CD4-positive, alpha-beta T cell (primary cell): Measurements from ENCODE around the gene LAMA2. TPM values are rescaled to one million over a fixed set of nuclear protein-coding genes. Genes with fewer than 3 reads are reported as not detected.

ENCODE experiments used
- ATAC-seq: fragments of 200-7000 bp; cut with Tn5 transposase; one replicate; pipeline ENCODE4 v1.10.0; 2022; ENCODE audit warnings: mild to moderate bottlenecking; ENCODE audit not compliant: poor library complexity
- CTCF ChIA-PET: fragments of 350-600 bp; sonication (Branson Sonifier 250); formaldehyde crosslinking; loops from one replicate; lab custom pipeline; 2021; ENCODE audit warnings: antibody characterized with exemption, inconsistent platforms; lab: Charles Lee
- POLR2A ChIA-PET: fragments of 350-600 bp; sonication (Branson Sonifier 250); formaldehyde crosslinking; loops from one replicate; lab custom pipeline; 2021; ENCODE audit warnings: antibody characterized with exemption, inconsistent platforms; lab: Charles Lee
- DNase-seq, 14 experiments: peaks; one replicate each; pipeline ENCODE4 v3.0.0-alpha.2; 2013 to 2020; ENCODE audit warnings: mixed read lengths in 2 of 14
- H3K27ac ChIP-seq, 2 donors: one replicate each; pipeline versions ENCODE4 v1.5.1 to v1.7.0; 2013; ENCODE audit warnings: low read length in 2 of 2, low read depth in 1 of 2, mild to moderate bottlenecking in 1 of 2
- H3K27me3 ChIP-seq, 2 experiments: 1 replicate in 1 of 2; 2 replicates in 1 of 2; pipeline versions ENCODE4 v1.6.1 to v1.7.0; 2013; ENCODE audit warnings: low read length in 2 of 2, control low read depth in 1 of 2, mild to moderate bottlenecking in 1 of 2, moderate library complexity in 1 of 2; ENCODE audit not compliant: insufficient read depth in 2 of 2, control insufficient read depth in 1 of 2
- H3K36me3 ChIP-seq: one replicate; pipeline ENCODE4 v1.6.1; 2013; ENCODE audit warnings: low read length, control low read depth; ENCODE audit not compliant: insufficient read depth
- H3K4me1 ChIP-seq: one replicate; pipeline ENCODE4 v1.6.1; 2013; ENCODE audit warnings: low read length, control low read depth; ENCODE audit not compliant: insufficient read depth
- H3K4me3 ChIP-seq: one replicate; pipeline ENCODE4 v1.5.1; 2013; ENCODE audit warnings: mild to moderate bottlenecking, low read length, moderate library complexity
- H3K9me3 ChIP-seq, 2 experiments: 1 replicate in 1 of 2; 2 replicates in 1 of 2; pipeline versions ENCODE4 v1.6.1 to v1.7.0; 2013; ENCODE audit warnings: low read length in 2 of 2, mild to moderate bottlenecking in 2 of 2, control low read depth in 1 of 2, moderate library complexity in 1 of 2; ENCODE audit not compliant: control insufficient read depth in 1 of 2, insufficient read depth in 1 of 2
- H3K27ac Mint-ChIP-seq: one replicate; pipeline ENCODE4 v1.8.0; 2020; ENCODE audit warnings: mixed read lengths
- H3K27me3 Mint-ChIP-seq: one replicate; pipeline ENCODE4 v1.8.0; 2021; ENCODE audit warnings: mixed read lengths
- H3K36me3 Mint-ChIP-seq: one replicate; pipeline ENCODE4 v1.8.0; 2021; ENCODE audit warnings: low read depth, mixed read lengths
- H3K4me1 Mint-ChIP-seq: one replicate; pipeline ENCODE4 v1.8.0; 2021; ENCODE audit warnings: low read depth, mixed read lengths
- H3K4me3 Mint-ChIP-seq: one replicate; pipeline ENCODE4 v1.8.0; 2020; ENCODE audit warnings: mild to moderate bottlenecking, mixed read lengths
- H3K9me3 Mint-ChIP-seq: one replicate; pipeline ENCODE4 v1.8.0; 2020; ENCODE audit warnings: mixed read lengths
- intact Hi-C, 2 experiments: fragments of 100-400 bp; cut with DNase I in 1 of 2; cut with micrococcal nuclease in 1 of 2; formaldehyde crosslinking; loops; one replicate each; pipeline versions ENCODE4 v1.15.1 to v1.9.0; 2023 to 2025; cut with DNase I, micrococcal nuclease
- total RNA-seq, 174 experiments: library from RNA in 2 of 174; stranded (reverse) in 2 of 174; gene quantifications; one replicate each; pipeline ENCODE4 v1.2.3 and lab custom pipeline; 2021 to 2026
- TF ChIP-seq, protein P1 (sequence below): fragments of 200-600 bp; IDR thresholded peaks from one replicate; pipeline ENCODE4 v1.8.0; 2022; ENCODE audit warnings: antibody characterized with exemption, mild to moderate bottlenecking

Gene LAMA2
- total RNA-seq, 2 experiments from 2014 or later = 0.05 to 0.06 TPM

- intact Hi-C loops = no loop called here
- H3K27ac ChIP-seq = no peak overlapping the region
- ChIA-PET CTCF (no interaction called here), POLR2A (no interaction called here)
- no peaks in the 10 kb centered on the region for H3K27me3 ChIP-seq
- H3K4me3 ChIP-seq = no peak overlapping the region
- H3K36me3 ChIP-seq = no peaks in the 10 kb centered on the region
- H3K27me3 Mint-ChIP-seq = peaks cover 21% of the 10 kb centered on the region
- DNase-seq (no peak), ATAC-seq (no peak)
- H3K27ac Mint-ChIP-seq = no peak overlapping the region
- TF ChIP-seq, protein P1, sequence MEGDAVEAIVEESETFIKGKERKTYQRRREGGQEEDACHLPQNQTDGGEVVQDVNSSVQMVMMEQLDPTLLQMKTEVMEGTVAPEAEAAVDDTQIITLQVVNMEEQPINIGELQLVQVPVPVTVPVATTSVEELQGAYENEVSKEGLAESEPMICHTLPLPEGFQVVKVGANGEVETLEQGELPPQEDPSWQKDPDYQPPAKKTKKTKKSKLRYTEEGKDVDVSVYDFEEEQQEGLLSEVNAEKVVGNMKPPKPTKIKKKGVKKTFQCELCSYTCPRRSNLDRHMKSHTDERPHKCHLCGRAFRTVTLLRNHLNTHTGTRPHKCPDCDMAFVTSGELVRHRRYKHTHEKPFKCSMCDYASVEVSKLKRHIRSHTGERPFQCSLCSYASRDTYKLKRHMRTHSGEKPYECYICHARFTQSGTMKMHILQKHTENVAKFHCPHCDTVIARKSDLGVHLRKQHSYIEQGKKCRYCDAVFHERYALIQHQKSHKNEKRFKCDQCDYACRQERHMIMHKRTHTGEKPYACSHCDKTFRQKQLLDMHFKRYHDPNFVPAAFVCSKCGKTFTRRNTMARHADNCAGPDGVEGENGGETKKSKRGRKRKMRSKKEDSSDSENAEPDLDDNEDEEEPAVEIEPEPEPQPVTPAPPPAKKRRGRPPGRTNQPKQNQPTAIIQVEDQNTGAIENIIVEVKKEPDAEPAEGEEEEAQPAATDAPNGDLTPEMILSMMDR = no peak
- no peaks in the 10 kb centered on the region for H3K4me1 Mint-ChIP-seq
- no peaks in the 10 kb centered on the region for H3K4me1 ChIP-seq
- H3K9me3 Mint-ChIP-seq = no peaks in the 10 kb centered on the region
- H3K9me3 ChIP-seq = peaks cover 0 to 4% of the 10 kb centered on the region in 2 experiments
- H3K36me3 Mint-ChIP-seq = no peaks in the 10 kb centered on the region
- no peak overlapping the region for H3K4me3 Mint-ChIP-seq
Observed at GRCh38 chr6:128932061-128932460, 49.1 kb downstream of the LAMA2 start.

- Histone ChIP-seq H3K36me3 (no peaks in the 10 kb centered on the region), H3K27me3 (no peaks in the 10 kb centered on the region), H3K27ac (no peak overlapping the region), H3K4me3 (no peak overlapping the region), H3K4me1 (no peaks in the 10 kb centered on the region), H3K9me3 (no peaks in the 10 kb centered on the region)
- POLR2A ChIA-PET = no interaction called here
- intact Hi-C loops = no loop called here
- H3K27me3 Mint-ChIP-seq = peaks cover 12% of the 10 kb centered on the region
- no peak overlapping the region for H3K4me3 Mint-ChIP-seq
- TF ChIP-seq, protein P1 = no peak
- H3K27ac Mint-ChIP-seq = no peak overlapping the region
- no peaks in the 10 kb centered on the region for H3K36me3 Mint-ChIP-seq
- no peaks in the 10 kb centered on the region for H3K9me3 Mint-ChIP-seq
- no peak for ATAC-seq
- H3K4me1 Mint-ChIP-seq = no peaks in the 10 kb centered on the region
- CTCF ChIA-PET = no interaction called here
- no peak for DNase-seq
Observed at GRCh38 chr6:128950864-128951263, 67.9 kb downstream of the LAMA2 start.

DNA sequence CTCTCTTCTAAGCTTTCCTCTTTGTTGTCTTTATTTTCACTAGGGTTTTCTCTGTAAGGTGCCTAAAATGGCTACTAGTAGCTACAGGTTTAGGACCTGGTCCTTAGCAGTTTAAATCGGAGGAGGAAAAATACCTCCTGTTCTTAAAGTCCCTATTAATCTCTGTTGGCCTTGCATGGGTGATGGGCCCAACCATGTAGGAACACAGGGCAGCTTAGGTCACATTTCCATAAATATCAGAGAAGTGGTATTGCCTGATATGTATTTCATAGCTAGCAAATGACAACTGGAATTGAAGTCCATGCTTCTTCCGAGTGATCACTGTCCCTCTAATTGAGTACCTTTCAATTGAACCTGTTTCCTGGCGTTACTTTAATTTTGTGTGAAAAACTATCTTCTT, 70.0 kb downstream of the LAMA2 start:
- TF ChIP-seq, protein P1 = no peak
- H3K36me3 ChIP-seq = no peaks in the 10 kb centered on the region
- intact Hi-C loops = no loop called here
- no peak overlapping the region for H3K4me3 ChIP-seq
- ChIA-PET CTCF (no interaction called here), POLR2A (no interaction called here)
- H3K4me1 Mint-ChIP-seq = no peaks in the 10 kb centered on the region
- no peaks in the 10 kb centered on the region for H3K36me3 Mint-ChIP-seq
- H3K9me3 Mint-ChIP-seq = no peaks in the 10 kb centered on the region
- H3K4me3 Mint-ChIP-seq = no peak overlapping the region
- no peak for ATAC-seq
- no peaks in the 10 kb centered on the region for H3K4me1 ChIP-seq
- no peaks in the 10 kb centered on the region for H3K9me3 ChIP-seq
- peaks cover 12% of the 10 kb centered on the region for H3K27me3 Mint-ChIP-seq
- no peak overlapping the region for H3K27ac ChIP-seq
- DNase-seq = no peak
- H3K27me3 ChIP-seq = no peaks in the 10 kb centered on the region
- H3K27ac Mint-ChIP-seq = no peak overlapping the region
